HG02759 (cell line): ENCODE data around the gene HOXC10.

ENCODE experiments used
- ATAC-seq: cut with Tn5 transposase; IDR thresholded peaks from one replicate; pipeline ENCODE4 v1.9.1; 2021; ENCODE audit warnings: mild to moderate bottlenecking, moderate library complexity; ENCODE audit not compliant: unreplicated experiment

The HOXC10 gene

DNA sequence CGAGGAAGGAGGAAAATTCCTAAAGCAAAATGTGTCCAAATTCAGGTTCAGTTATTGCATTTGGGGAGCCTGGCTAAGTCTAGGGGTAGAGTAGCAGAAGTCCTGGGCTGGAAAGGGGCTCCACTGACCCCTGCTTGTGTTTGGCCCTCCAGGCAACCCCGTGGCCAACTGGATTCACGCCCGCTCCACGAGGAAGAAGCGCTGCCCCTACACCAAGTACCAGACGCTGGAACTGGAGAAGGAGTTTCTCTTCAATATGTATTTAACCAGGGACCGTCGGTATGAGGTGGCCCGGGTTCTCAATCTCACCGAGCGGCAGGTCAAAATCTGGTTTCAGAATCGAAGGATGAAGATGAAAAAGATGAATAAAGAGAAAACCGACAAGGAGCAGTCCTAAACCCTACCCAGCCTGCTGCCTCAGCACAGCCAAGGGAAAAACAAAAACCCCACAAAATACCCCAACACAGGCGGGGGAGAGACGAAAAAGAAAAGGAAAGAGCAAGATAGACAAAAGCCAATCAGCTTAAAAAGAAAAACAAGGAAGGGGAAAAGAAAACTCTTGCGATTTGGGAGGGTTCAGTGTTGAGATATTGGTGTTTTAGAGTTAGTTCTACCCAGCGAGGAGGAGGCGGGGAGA is 17.4 kb downstream of the HOXC10 start:
- ATAC-seq: no peak

DNA sequence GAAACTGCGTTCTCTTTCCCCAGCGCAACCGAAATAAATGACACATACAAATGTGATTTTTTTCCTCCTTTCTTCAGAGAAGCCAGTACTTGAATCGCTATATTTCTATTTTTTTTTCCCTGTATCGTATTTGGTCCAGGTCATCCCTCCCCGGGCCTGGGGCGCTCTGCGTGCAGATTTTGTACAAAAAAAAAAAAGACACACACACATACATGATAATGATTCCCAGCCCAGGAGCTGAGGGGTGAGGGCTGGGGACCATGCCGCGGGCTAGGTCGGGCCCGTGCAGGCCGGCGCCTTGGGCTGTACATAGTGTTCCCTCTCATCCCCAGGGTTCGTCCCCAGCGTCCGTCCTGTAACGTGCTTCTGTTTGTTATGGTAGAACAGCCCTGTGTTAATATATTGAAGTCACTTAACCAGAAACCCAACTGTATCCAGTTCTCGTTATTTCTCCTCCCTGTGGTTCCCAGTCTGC is 18.0 kb downstream of the HOXC10 start:
- no peak for ATAC-seq

DNA sequence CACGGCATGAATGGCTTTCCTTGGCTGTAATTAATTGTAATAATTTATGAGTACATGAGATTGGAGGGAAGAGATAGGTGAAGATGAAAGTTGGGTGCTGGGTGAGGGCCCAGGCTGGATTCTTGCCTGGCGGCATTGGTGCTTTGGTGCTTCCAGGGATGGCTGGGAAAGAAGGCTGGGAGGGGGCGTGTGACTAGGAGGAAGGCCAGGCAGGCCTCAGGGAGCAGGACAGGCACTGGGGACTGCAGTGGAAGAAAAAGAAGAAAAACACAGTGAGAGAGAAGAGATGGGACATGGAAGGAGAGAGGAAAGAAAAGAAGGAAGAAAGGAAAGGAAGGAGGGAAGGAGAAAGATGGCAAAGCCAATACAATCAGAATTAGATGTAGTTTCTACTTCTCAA is 18.7 kb downstream of the HOXC10 start:
- no peak for ATAC-seq

DNA sequence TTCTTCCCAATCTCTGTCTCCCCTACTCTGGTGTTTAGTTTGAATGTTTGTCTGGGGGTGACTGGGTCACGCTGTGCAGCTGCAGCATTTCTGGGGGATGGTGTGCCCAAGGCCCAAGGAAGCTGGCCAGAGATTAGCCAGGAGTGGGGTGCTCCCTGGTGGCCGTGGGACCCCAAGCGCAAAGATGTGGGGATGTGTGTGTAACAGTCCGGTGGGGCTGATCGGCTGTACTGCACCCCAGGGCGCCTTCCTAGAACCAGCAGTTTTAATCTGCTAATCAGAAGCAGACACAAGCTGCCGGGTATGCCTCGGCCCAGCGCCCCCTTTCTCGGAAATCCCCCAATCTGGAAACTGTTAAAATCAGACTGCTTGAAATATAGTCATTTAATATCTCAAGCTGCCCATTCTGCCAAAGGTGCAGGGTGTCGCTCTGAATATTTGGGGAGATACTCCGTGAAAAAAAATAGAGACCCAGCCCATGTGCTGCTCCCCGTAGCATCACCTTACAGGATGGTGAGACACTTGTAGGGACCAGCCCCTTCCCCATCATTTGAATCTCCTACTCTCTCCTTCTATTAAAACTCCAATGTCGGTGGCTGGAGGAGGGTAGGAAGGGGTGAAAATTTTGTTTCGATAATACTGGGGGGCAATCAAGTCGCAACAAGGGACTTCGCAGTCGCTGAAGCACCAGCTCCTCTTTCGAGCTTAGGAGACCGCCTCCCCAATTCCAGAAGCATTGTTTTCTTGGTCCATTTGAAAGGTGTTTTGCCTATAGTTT is 19.3 kb downstream of the HOXC10 start:
- ATAC-seq: no peak

DNA sequence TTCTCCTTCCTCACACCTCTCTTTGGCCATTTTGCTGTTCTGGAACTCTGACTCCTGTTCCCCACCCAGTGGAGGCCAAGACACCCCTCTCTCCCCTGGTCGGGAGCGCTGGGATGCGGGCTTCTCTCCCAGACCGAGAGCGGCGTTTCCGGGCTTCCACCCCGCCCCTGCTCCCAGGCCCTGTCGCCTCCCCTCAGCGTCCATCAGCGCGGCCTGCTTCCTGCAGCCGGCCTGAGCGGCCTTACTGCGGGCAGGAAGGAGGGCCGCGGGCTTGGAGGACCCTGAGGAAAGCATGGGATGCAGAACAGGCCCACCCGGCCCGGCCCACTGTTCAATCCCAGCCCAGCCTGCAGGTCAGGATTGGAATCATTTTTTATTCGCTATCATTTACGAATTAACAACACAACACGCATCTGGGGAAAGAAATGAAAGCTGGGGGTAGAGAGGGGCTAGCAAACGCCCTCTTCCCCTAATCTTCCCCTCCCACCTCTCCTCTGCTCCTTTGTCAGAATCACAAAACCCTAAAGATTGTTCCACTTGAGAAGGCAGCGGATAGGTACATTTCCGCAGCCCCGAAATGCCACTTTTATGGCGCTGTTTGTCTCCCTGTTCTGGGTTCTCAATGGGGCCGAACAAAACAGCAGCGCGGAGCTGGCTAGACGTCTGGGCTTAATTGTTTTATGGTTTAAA is 20.0 kb downstream of the HOXC10 start:
- ATAC-seq: no peak

DNA sequence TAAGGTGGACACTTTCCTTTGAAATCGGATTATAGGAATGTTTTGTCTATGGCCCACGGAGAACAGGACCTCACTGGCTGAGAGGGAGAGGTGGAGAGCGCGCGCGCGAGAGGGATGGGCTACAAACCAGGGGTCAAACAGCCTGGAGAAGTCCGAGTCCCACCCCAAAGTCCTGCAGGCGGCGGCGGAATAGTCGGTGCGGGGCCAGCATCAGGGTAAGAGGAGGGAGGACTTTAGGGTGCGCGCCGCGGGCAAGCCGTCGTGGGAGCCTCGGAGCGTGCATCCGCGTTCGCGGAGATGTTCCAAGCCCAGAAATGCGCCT is 20.5 kb downstream of the HOXC10 start:
- ATAC-seq: no peak

DNA sequence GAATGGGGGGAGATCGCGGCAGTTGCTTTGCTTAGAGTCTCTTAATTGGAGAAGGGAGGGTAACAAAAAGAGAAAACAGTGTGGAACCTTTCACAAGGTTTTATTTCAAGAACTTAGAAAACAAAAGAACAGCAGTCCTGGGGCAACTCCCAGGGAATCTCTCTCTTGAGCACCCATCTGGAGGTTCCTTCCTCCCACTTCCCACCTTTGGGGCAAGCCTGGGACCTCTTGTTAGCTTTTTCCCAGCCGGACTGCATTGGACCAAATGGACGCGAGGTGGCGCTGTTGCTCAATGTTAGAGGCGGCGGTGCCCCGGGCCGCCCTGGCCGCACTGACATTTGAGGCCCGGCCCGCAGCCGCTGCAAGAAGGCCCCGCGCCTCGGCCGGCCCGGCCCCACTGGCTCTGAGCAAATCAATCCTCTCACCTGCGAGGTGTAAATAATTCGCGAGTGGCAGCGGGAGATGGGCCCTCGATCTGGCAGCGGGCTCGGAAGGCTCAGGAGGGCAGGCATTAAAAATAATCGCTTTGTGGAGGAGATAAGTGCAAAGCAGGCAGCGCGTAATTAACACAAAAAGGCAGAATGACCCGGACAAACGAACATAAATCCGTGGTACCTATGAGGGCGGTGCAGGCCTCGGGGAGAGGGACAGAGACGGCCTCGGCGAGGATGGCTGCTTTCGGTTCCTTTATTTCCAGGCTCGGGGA is 21.1 kb downstream of the HOXC10 start:
- ATAC-seq: peak; percentile 82

DNA sequence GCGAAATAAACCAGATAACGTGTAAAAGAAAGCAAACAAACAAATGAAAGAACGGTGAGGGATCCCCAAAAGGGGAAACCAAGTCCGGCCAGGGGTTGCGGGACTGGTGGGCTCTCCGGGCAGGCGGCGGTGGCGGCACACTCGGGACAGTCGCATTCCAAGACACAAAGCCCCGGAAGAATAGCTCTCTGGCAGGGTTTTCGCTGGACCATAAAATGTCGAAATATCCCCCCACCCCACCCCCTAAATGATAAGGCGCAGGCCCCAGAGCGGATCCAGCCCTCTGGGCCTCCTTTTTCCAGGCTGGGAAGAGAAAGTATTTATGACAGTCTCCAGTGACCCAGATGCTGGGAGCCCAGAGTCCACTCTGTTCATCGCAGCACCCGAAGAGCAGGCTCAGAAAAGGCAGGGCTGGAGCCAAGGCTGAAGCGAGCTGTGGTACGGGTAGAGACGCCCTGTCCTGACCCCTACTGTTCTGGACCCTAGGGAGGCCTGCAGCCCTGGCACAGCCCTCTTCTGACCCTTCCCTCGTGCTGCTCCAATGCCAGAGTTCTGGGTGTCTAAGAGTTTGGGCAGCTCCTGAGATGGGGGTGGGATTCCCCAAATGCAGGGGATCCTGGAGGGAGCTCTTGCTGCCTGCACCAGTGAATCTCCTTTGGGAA is 21.7 kb downstream of the HOXC10 start:
- ATAC-seq: no peak

DNA sequence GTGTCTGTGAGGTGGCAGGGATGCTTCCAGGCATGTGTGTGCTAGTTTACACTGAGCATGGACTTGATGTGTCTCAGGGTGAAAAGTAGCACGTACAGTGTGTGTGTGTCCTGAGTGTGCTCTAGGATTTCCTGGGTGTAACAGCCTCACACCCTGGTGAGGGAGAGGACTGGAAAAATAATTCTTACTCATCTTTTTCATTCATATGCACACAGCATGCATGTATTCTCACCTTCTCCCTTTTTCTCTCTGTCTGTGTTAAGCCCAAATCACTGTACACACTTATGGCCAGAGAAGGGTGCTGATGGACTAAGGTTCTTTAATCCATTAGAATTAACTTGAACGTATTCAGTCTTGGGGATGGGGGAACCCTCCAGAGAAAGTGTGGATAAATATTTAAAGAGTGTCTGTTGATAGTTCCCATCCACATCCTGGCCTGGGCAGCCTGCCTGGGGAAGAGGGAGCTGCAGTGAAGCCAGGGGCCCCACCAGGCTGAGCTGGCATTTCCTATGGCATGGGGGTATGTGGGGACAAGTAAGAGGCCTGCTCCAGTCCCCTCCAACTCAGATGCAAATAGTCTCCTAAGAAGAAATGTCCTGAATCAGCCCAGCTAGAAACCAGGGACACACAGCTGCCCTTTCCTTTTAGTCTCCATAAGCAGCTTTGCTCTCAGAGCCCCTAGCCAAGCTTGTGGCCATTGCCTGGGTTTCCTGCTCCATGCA is 22.8 kb downstream of the HOXC10 start:
- no peak for ATAC-seq

DNA sequence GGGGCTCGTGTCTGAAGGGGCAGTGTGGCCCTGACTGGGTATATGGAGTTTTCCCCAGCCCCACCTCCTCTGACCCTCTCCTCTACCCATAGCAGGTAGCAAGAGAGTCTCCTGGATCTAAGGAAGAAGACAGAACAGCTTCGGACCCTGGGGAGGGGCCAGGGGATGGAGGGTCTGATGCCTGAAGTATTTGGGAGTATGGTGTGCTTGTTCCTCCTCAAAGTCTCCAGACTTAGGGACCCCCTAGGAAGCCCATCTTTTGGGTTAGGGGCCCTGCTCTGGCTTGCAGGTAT is 23.3 kb downstream of the HOXC10 start:
- no peak for ATAC-seq

DNA sequence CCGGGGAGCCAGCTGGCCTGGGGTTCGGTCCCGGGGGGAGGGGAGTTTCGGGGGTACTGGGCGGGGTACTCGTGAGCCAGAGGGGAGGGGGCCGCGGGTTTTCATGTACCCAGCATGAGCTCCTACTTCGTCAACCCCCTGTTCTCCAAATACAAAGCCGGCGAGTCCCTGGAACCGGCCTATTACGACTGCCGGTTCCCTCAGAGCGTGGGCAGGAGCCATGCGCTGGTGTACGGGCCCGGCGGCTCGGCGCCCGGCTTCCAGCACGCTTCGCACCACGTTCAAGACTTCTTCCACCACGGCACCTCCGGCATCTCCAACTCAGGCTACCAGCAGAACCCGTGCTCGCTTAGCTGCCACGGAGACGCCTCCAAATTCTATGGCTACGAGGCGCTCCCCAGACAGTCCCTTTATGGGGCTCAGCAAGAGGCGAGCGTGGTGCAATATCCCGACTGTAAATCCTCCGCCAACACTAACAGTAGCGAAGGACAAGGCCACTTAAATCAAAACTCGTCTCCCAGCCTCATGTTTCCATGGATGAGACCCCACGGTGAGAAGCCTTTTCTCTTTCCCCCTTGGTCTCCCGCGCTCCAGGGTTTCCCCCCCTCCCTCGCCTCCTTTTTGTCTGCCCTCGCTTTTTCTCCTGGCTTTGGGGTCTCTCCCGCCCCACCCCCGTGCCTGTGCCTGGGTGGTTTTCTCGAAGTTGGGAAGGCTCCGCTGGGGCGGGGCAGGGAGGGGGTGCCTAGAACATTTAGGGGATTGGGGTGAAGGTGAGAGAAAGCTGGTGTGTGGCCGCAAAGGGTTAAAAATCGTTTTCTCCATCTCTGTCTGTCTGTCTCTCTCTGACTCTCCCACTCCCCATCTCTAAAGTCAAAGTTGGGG is 24.5 kb downstream of the HOXC10 start:
- ATAC-seq: no peak

DNA sequence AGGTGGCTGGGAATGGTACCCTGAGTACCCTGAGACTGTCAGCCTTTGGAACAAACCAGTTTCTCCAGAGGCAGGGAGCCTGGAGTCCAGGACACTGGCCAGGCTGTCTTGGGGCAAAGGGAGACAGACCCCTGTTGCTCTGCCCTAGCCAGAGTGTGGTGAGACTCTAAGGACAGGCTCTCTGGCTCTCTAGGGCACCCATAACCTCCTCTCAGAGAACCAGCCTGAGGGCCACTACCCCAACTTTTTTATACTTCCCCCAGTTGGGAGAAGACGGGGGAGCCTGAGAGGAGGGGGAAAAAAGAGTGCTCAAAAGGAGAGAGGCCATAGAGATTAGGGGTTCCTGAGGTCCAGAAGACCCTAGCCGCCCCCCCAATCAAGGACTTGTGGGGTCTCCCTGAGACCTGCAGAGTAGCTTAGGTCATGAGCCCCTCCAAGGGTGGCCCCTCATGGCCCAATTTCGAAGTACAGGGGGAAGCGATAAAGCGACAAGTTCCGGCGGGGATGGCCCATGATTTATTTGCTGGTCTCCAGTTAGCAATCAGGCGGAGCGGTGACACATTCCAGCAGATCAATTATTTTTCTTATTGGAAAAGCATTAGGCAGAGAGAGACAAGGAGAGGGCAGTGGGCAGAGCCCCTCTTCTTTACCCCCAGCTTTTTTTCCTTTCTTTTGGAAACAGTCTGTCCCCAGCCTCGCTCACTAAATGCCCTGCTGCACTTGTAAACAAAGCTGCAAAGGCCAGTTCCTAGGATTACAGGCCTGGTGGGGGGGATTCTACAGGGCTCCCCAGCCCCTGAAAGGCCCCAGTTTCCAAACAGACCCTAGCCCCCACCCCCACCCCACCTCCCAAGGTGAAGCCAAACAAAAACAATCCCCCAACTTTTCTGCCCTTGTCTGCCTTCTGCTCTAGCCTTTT is 25.4 kb downstream of the HOXC10 start:
- ATAC-seq: no peak

DNA sequence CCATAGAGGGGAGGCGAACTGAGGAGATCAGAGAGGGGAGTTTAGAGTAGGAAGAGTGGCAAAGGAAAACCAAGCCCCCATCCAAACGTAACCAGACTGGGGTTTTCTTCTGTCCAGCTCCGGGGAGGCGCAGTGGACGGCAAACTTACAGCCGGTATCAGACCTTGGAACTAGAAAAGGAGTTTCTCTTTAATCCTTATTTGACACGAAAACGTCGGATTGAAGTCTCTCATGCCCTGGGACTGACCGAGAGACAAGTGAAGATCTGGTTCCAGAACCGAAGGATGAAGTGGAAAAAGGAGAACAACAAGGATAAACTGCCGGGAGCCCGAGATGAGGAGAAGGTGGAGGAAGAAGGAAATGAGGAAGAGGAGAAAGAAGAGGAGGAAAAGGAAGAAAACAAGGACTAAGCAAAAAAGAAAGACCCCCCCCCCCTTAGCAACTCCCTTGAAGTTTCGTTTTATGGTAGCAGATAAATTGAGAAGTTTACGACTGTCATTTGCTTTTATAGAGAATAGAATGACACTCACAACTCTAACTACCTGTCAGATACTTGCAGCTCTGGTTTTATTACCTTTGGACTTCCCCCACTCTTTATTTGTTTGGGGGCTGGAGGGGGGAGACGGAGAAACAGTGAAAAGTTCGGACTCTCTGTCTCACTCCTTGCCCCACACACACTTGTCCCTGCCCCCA is 26.2 kb downstream of the HOXC10 start:
- no peak for ATAC-seq

DNA sequence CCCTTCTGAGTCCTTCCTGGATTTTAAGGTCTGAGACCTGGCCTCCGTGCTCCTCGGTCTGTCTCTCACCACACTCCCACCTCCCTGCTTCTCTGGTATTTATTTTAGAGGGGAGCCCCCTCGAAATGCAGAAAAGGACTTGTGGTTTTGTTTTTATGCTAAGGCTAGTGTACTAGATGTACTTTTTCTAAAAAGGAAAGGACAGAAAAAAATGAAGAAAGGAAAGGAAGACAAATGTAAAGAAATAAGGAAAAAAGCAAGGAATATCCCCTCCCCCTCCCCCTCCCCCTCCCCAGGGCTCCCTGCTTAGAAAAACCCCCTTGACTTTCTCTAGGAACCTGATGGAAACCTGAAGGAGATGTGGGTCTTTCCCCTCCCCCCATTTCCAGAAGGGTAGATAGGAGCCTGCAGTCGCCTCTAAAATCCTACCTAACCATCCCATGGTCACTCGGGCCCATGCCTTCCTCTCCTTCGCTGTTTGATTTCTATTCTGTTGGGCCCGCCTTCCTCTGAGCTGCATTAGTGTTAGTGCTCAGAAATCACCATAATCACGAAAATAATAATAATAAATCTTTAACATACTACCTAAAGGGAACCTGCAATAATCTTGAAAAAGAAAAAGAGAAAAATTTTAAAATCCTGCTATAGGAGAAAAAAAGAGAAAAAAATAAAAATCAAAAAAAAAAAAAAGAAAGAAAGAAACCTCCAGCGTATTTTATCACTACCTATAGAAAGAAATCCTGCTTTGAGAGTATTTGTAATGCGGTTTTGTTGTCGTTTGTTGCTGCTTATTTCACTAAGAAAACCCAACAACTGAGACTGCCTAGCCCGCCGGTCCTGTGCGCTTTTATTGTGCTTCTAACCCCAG is 27.0 kb downstream of the HOXC10 start:
- ATAC-seq: no peak

DNA sequence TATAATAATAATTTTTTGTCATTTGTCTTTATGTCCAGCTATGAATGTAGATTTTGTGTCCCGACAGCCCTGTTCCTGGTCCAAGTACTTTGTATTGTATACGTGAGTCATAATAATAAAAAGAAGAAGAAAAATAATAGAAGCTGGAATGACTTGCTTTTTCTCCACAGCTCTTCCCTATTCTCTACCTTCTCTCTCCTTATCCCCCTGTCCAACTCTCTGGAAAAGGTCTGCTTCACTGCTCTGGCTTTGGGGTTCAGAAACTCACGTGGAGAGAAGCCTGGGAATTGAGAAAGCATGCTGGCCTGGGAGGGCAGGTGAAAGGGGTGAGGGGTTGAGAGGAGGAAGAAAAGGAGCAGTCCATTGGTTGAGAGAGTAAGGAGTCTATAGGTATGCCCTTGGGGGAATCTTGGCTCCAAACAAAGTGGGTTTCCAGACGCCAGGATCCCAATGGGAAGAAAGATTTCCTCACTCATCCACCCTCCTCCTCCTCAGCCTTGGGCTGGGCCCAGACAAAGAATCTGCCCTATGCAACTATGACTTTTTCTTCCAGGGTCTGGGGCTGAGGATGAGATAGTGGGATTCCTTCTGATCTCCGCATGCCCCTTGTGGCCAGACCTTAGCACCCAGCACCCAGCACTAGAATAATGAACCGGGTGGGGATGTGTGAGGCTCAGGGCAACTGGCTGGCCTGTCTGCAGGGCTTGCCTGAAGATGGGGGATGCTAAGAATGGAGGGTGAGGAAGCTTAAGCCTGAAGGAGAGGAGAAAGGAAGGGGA is 27.9 kb downstream of the HOXC10 start:
- ATAC-seq: no peak

DNA sequence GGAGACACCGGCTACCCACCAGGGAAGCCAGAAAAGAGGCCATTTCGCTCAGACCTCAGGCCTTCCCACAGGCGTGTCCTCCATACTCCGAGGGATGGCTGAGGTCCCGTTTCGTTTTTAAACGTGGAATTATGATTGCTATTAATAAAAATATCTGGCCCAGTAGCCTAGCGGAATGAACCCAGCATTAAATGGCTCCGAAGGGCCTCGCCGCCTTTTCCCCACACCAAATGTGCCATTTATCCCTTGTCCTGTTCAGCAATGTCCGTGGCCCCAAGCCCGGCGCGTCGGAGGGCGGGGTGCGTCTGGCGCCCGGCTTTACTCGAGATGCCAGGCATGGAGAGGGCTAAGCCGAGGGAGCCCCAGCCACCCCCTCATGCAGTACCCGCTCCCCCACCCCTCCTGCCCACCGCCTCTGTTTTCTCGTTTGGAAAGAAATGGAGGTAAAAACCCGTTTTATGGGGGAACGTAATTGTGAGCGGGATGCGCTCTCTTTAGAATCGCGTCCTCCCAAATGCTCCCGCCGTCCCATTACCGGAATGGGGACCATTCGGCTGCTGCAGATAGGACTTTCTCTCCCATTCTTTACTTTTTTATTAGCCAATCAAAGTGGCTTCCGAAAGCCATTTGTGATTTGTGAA is 29.6 kb downstream of the HOXC10 start:
- no peak for ATAC-seq
